Fibroblast of lung (primary cell): ENCODE results near the gene TPO. TPM values are rescaled to one million over a fixed set of nuclear protein-coding genes. Genes with fewer than 3 reads are reported as not detected.

Source experiments
- DNase-seq, 2 donors: peaks; one replicate each; pipeline versions ENCODE4 v3.0.0 to v3.0.0-alpha.2; 2010; ENCODE audit warnings: low read depth in 2 of 2
- H2AFZ ChIP-seq: 2 replicates; pipeline ENCODE4 v1.5.1; 2012; ENCODE audit warnings: low read length, control low read depth, inconsistent platforms
- H3K27ac ChIP-seq: 2 replicates; pipeline ENCODE4 v1.5.1; 2011; ENCODE audit warnings: low read length, control low read depth; ENCODE audit not compliant: insufficient read depth
- H3K27me3 ChIP-seq: 2 replicates; pipeline ENCODE4 v1.5.1; 2011; ENCODE audit warnings: mild to moderate bottlenecking, low read length; ENCODE audit not compliant: control insufficient read depth, insufficient read depth
- H3K36me3 ChIP-seq: 2 replicates; pipeline ENCODE4 v1.5.1; 2011; ENCODE audit warnings: low read length; ENCODE audit not compliant: control insufficient read depth, insufficient read depth
- H3K4me1 ChIP-seq: 2 replicates; pipeline ENCODE4 v1.5.1; 2011; ENCODE audit warnings: low read length; ENCODE audit not compliant: control insufficient read depth, insufficient read depth; ENCODE audit errors: extremely low read depth
- H3K4me2 ChIP-seq: 2 replicates; pipeline ENCODE4 v1.5.1; 2011; ENCODE audit warnings: low read length, control low read depth; ENCODE audit not compliant: insufficient read depth; ENCODE audit errors: extremely low read depth
- H3K4me3 ChIP-seq, 4 experiments: fragments of 200-600 bp in 1 of 4; sonication (generic) in 1 of 4; replicated peaks in 1 of 4; 2 replicates each; pipeline ENCODE4 v1.5.1; 2011 to 2016; ENCODE audit warnings: low read length in 4 of 4, low read depth in 3 of 4, mild to moderate bottlenecking in 3 of 4, control low read depth in 2 of 4, inconsistent platforms in 1 of 4, mixed read lengths in 1 of 4; ENCODE audit not compliant: insufficient read depth in 1 of 4; ENCODE audit errors: control extremely low read depth in 1 of 4
- H3K79me2 ChIP-seq: 2 replicates; pipeline ENCODE4 v1.5.1; 2012; ENCODE audit warnings: mild to moderate bottlenecking, low read length, inconsistent platforms; ENCODE audit not compliant: control insufficient read depth, insufficient read depth
- H3K9ac ChIP-seq: 2 replicates; pipeline ENCODE4 v1.5.1; 2011; ENCODE audit warnings: mild to moderate bottlenecking, low read length, control low read depth; ENCODE audit not compliant: insufficient read depth
- H3K9me3 ChIP-seq: 2 replicates; pipeline ENCODE4 v1.5.1; 2012; ENCODE audit warnings: low read depth, low read length; ENCODE audit not compliant: control insufficient read depth, insufficient read depth
- H4K20me1 ChIP-seq: 2 replicates; pipeline ENCODE4 v1.5.1; 2011; ENCODE audit warnings: low read length; ENCODE audit not compliant: control insufficient read depth, insufficient read depth; ENCODE audit errors: extremely low read depth
- CTCF ChIP-seq, 2 donors: IDR thresholded peaks in 1 of 2; conservative IDR thresholded peaks in 1 of 2; 1 replicate in 1 of 2; 2 replicates in 1 of 2; pipeline ENCODE4 v1.5.1; 2011 to 2012; ENCODE audit warnings: low read length in 2 of 2, control low read depth in 1 of 2, inconsistent platforms in 1 of 2, low read depth in 1 of 2, mild to moderate bottlenecking in 1 of 2
- EZH2 ChIP-seq: IDR thresholded peaks from 2 replicates; pipeline ENCODE4 v1.5.1; 2012; ENCODE audit warnings: low read length, control low read depth, mild to moderate bottlenecking; ENCODE audit errors: missing control alignments
- polyA plus RNA-seq, 2 donors: library from polyadenylated mRNA; depleted of rRNA in 1 of 2; stranded (reverse) in 1 of 2; unstranded in 1 of 2; fragments of >200 nt; gene quantifications; 2 replicates each; pipeline ENCODE4 v1.2.1, GENCODE V29; 2011 to 2012; ENCODE audit warnings: missing spikeins in 1 of 2
- total RNA-seq: library from RNA; depleted of rRNA; stranded (reverse); fragments of >200 nt; gene quantifications from 2 replicates; pipeline ENCODE4 v1.2.1, GENCODE V29; 2014

TPO gene
- total and polyA plus RNA-seq, 2 donors (not counting 1 experiment from before 2014, with no cell fraction given): not detected

- Histone ChIP-seq H3K9ac (no peak overlapping the region), H4K20me1 (no peaks in the 10 kb centered on the region), H3K9me3 (no peaks in the 10 kb centered on the region), H2AFZ (no peak overlapping the region), H3K27me3 (no peaks in the 10 kb centered on the region), H3K4me3 (no peak overlapping the region), H3K79me2 (no peaks in the 10 kb centered on the region), H3K4me2 (no peak overlapping the region), H3K4me1 (no peaks in the 10 kb centered on the region), H3K27ac (no peak overlapping the region), H3K36me3 (no peaks in the 10 kb centered on the region)
- TF ChIP-seq EZH2 (no peak), CTCF (conservative IDR thresholded peaks at IDR 0.05 in 1 of 2, IDR thresholded peaks at IDR 0.05 in 1 of 2; ENCODE audit: low read depth in 1 of 2, low read length in 2 of 2) (no peak)
- no peak for DNase-seq
Measured at GRCh38 chr2:1415501-1415900, 2.2 kb downstream of the TPO start.

- Histone ChIP-seq H4K20me1 (no peaks in the 10 kb centered on the region), H3K36me3 (no peaks in the 10 kb centered on the region), H3K27me3 (no peaks in the 10 kb centered on the region), H3K9ac (no peak overlapping the region), H3K27ac (no peak overlapping the region), H3K9me3 (no peaks in the 10 kb centered on the region), H2AFZ (no peak overlapping the region), H3K4me2 (no peak overlapping the region), H3K4me3 (no peak overlapping the region), H3K4me1 (no peaks in the 10 kb centered on the region), H3K79me2 (no peaks in the 10 kb centered on the region)
- no peak for TF ChIP-seq EZH2
- no peak for TF ChIP-seq CTCF (conservative IDR thresholded peaks at IDR 0.05 in 1 of 2, IDR thresholded peaks at IDR 0.05 in 1 of 2; ENCODE audit: low read depth in 1 of 2, low read length in 2 of 2)
- no peak for DNase-seq
Measured at GRCh38 chr2:1418566-1418965, 5.3 kb downstream of the TPO start.

GRCh38 chr2:1420746-1421480, 7.7 kb downstream of the TPO start:
- TF ChIP-seq EZH2 (no peak), CTCF (conservative IDR thresholded peaks at IDR 0.05 in 1 of 2, IDR thresholded peaks at IDR 0.05 in 1 of 2; ENCODE audit: low read depth in 1 of 2, low read length in 2 of 2) (no peak)
- no peak overlapping the region for H2AFZ ChIP-seq
- DNase-seq: no peak
- no peaks in the 10 kb centered on the region for H3K79me2 ChIP-seq
- no peaks in the 10 kb centered on the region for H3K36me3 ChIP-seq
- no peaks in the 10 kb centered on the region for H3K27me3 ChIP-seq
- no peaks in the 10 kb centered on the region for H3K9me3 ChIP-seq
- no peak overlapping the region for H3K27ac ChIP-seq
- no peak overlapping the region for H3K9ac ChIP-seq
- no peak overlapping the region for H3K4me2 ChIP-seq
- no peaks in the 10 kb centered on the region for H4K20me1 ChIP-seq
- H3K4me1 ChIP-seq: no peaks in the 10 kb centered on the region
- no peak overlapping the region for H3K4me3 ChIP-seq
